Osteoblast (primary cell): Measurements from ENCODE around the gene NOXRED1. TPM values are rescaled to one million over a fixed set of nuclear protein-coding genes. Genes with fewer than 3 reads are reported as not detected.

ENCODE experiments used
- DNase-seq: peaks from one replicate; pipeline ENCODE4 v3.0.0; 2011; ENCODE audit warnings: low spot score, mixed read lengths; ENCODE audit not compliant: insufficient read length; ENCODE audit errors: missing footprints
- H2AFZ ChIP-seq: 2 replicates; pipeline ENCODE4 v1.6.0; 2011; ENCODE audit warnings: mild to moderate bottlenecking, low read length
- H3K27ac ChIP-seq: 2 replicates; pipeline ENCODE4 v1.5.1; 2011; ENCODE audit warnings: mild to moderate bottlenecking, low read depth, low read length, moderate library complexity
- H3K27me3 ChIP-seq: 2 replicates; pipeline ENCODE4 v1.6.0; 2012; ENCODE audit warnings: mild to moderate bottlenecking, control low read depth, inconsistent platforms, low read length, moderate library complexity; ENCODE audit not compliant: insufficient read depth
- H3K36me3 ChIP-seq: 2 replicates; pipeline ENCODE4 v1.5.1; 2011; ENCODE audit warnings: mild to moderate bottlenecking, low read length, control low read depth, moderate library complexity; ENCODE audit not compliant: insufficient read depth
- H3K4me1 ChIP-seq: 2 replicates; pipeline ENCODE4 v1.5.1; 2011; ENCODE audit warnings: mild to moderate bottlenecking, low read length, control low read depth, moderate library complexity; ENCODE audit not compliant: insufficient read depth
- H3K4me2 ChIP-seq: 2 replicates; pipeline ENCODE4 v1.6.0; 2011; ENCODE audit warnings: mild to moderate bottlenecking, low read length; ENCODE audit not compliant: insufficient read depth
- H3K4me3 ChIP-seq: fragments of 200-600 bp; sonication (generic); 3 replicates; pipeline ENCODE4 v1.5.1; 2012; ENCODE audit warnings: mild to moderate bottlenecking, low read length, inconsistent platforms; ENCODE audit not compliant: insufficient read depth
- H3K79me2 ChIP-seq: 2 replicates; pipeline ENCODE4 v1.6.0; 2012; ENCODE audit warnings: mild to moderate bottlenecking, low read length, control low read depth, inconsistent platforms; ENCODE audit not compliant: insufficient read depth
- H3K9me3 ChIP-seq: 2 replicates; pipeline ENCODE4 v1.5.1; 2011; ENCODE audit warnings: low read depth, low read length, control low read depth
- H4K20me1 ChIP-seq: 2 replicates; pipeline ENCODE4 v1.6.0; 2012; ENCODE audit warnings: mild to moderate bottlenecking, low read length, control low read depth; ENCODE audit not compliant: insufficient read depth
- small RNA-seq: library from RNA; depleted of rRNA; stranded (forward); fragments of <200 nt; gene quantifications from one replicate; pipeline ENCODE3, GENCODE V24; 2012
- total RNA-seq: library from RNA; depleted of rRNA; stranded (reverse); fragments of >200 nt; gene quantifications from 2 replicates; pipeline ENCODE4 v1.2.3, GENCODE V29; 2012
- TF ChIP-seq, protein P1 (sequence below): IDR thresholded peaks from 2 replicates; pipeline ENCODE4 v1.5.1; 2011; ENCODE audit warnings: mild to moderate bottlenecking, low read depth, low read length, moderate library complexity; ENCODE audit errors: extremely low read depth

The NOXRED1 gene
- total RNA-seq, 1 donor = 0.36 TPM

GRCh38 chr14:77347751-77348150 is 75.6 kb downstream of the NOXRED1 start:
- no peaks in the 10 kb centered on the region for H3K4me1 ChIP-seq
- H4K20me1 ChIP-seq = peaks cover 4% of the 10 kb centered on the region
- no peaks in the 10 kb centered on the region for H3K79me2 ChIP-seq
- no peak overlapping the region for H3K4me3 ChIP-seq
- H3K36me3 ChIP-seq = peaks cover 9% of the 10 kb centered on the region
- DNase-seq = no peak
- H3K27ac ChIP-seq = no peak overlapping the region
- no peaks in the 10 kb centered on the region for H3K9me3 ChIP-seq
- no peaks in the 10 kb centered on the region for H3K27me3 ChIP-seq
- no peak overlapping the region for H3K4me2 ChIP-seq
- H2AFZ ChIP-seq = no peak overlapping the region
- TF ChIP-seq, protein P1, sequence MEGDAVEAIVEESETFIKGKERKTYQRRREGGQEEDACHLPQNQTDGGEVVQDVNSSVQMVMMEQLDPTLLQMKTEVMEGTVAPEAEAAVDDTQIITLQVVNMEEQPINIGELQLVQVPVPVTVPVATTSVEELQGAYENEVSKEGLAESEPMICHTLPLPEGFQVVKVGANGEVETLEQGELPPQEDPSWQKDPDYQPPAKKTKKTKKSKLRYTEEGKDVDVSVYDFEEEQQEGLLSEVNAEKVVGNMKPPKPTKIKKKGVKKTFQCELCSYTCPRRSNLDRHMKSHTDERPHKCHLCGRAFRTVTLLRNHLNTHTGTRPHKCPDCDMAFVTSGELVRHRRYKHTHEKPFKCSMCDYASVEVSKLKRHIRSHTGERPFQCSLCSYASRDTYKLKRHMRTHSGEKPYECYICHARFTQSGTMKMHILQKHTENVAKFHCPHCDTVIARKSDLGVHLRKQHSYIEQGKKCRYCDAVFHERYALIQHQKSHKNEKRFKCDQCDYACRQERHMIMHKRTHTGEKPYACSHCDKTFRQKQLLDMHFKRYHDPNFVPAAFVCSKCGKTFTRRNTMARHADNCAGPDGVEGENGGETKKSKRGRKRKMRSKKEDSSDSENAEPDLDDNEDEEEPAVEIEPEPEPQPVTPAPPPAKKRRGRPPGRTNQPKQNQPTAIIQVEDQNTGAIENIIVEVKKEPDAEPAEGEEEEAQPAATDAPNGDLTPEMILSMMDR = no peak

DNA sequence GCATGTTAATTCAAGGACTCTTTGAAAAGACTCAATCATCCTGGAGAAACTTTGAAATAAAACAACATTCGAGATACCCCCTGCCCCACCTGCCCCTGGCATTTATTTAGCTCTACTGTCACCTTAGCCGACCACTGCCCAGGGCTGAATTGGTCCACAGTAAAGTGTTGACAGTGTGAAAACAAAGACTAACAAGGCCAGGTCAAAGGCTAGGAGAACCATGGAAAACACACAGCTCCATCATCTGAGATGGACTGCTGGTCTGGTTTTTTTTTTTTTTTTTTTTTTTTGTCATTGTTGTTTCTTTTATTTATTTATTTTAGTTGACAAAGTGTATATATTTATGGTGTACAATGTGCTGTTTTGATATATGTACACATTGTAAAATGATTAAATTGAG is 76.8 kb downstream of the NOXRED1 start:
- no peaks in the 10 kb centered on the region for H3K4me1 ChIP-seq
- no peaks in the 10 kb centered on the region for H3K9me3 ChIP-seq

GRCh38 chr14:77344377-77344996 is 78.8 kb downstream of the NOXRED1 start:
- Histone ChIP-seq H3K9me3 (no peaks in the 10 kb centered on the region), H3K36me3 (peaks cover 19% of the 10 kb centered on the region), H3K79me2 (no peaks in the 10 kb centered on the region), H4K20me1 (peaks cover 4% of the 10 kb centered on the region), H3K4me2 (no peak overlapping the region), H3K4me3 (no peak overlapping the region), H3K27ac (no peak overlapping the region), H3K4me1 (peaks cover 4% of the 10 kb centered on the region), H2AFZ (no peak overlapping the region), H3K27me3 (no peaks in the 10 kb centered on the region)
- DNase-seq = no peak
- TF ChIP-seq, protein P1 = no peak

More for the DNA sequence above, 76.8 kb downstream of the NOXRED1 start:
- no peak for DNase-seq
- Histone ChIP-seq H3K36me3 (peaks cover 12% of the 10 kb centered on the region), H3K4me3 (no peak overlapping the region), H3K4me2 (no peak overlapping the region), H3K79me2 (no peaks in the 10 kb centered on the region), H3K27me3 (no peaks in the 10 kb centered on the region), H3K27ac (no peak overlapping the region), H4K20me1 (peaks cover 4% of the 10 kb centered on the region), H2AFZ (no peak overlapping the region)
- TF ChIP-seq, protein P1 = no peak

Small RNA genes lying within 50 kb of the gene (small RNA-seq; reads per million reads assigned to genes)
- not detected for gene RF00404

Other genes starting within 250 kb of the NOXRED1 start
- 0.72 TPM in 1 of 2 replicates, not detected in the other for gene TMEM63C, start 241.7 kb downstream of the NOXRED1 start, total RNA-seq
- not detected in 2 replicates for gene NGB, start 152.3 kb downstream of the NOXRED1 start, total RNA-seq
- gene POMT2, start 102.6 kb downstream of the NOXRED1 start, total RNA-seq = 11.6 and 13.3 TPM in 2 replicates
- gene GSTZ1, start 102.5 kb downstream of the NOXRED1 start, total RNA-seq = 34.8 and 38.0 TPM in 2 replicates
- 13.0 and 13.8 TPM in 2 replicates for gene TMED8, start 46.4 kb downstream of the NOXRED1 start, total RNA-seq
- 4.0 and 6.2 TPM in 2 replicates for gene SAMD15, start 46.1 kb downstream of the NOXRED1 start, total RNA-seq
- gene VIPAS39, start 34.1 kb upstream of the NOXRED1 start, total RNA-seq = 34.0 and 37.1 TPM in 2 replicates
- gene AHSA1, start 34.6 kb upstream of the NOXRED1 start, total RNA-seq = 60.4 and 67.0 TPM in 2 replicates
- not detected in 2 replicates for gene ISM2, start 75.3 kb upstream of the NOXRED1 start, total RNA-seq
- 59.0 and 60.4 TPM in 2 replicates for gene SPTLC2, start 193.1 kb upstream of the NOXRED1 start, total RNA-seq